NCI-H2227 (cell line): ENCODE data around the gene CUL9.

Experiments used
- DNase-seq: peaks from one replicate; lab custom pipeline; 2025; ENCODE audit not compliant: unreplicated experiment; lab: John Stamatoyannopoulos, UW

The CUL9 gene

GRCh38 chr6:43269273-43270007 is 87.4 kb downstream of the CUL9 start:
- DNase-seq, result no peak

- no peak for DNase-seq
Observed at GRCh38 chr6:43271103-43271815, 89.3 kb downstream of the CUL9 start.

- DNase-seq, result no peak
Observed at GRCh38 chr6:43271944-43272343, 89.9 kb downstream of the CUL9 start.

GRCh38 chr6:43273707-43274106 is 91.7 kb downstream of the CUL9 start:
- no peak for DNase-seq
